Measurements from ENCODE around the gene LTBP1. TPM values are rescaled to one million over a fixed set of nuclear protein-coding genes. Genes with fewer than 3 reads are reported as not detected.

The LTBP1 gene
- total RNA-seq, 1 donor from 2014 or later: 124 TPM

- intact Hi-C loops (cut with DNase I): no loop called here
- DNase-seq (ENCODE audit: low spot score): no peak
These were observed 344.7 kb downstream of the LTBP1 start for GRCh38 chr2:33291278-33292013.

- intact Hi-C loops (cut with DNase I): no loop called here
- DNase-seq (ENCODE audit: low spot score): no peak
These were observed 345.3 kb downstream of the LTBP1 start for GRCh38 chr2:33292063-33292462.

- intact Hi-C loops (cut with DNase I): no loop called here
- no peak for DNase-seq (ENCODE audit: low spot score)
These were observed 346.3 kb downstream of the LTBP1 start for GRCh38 chr2:33292981-33293595.

GRCh38 chr2:33298233-33298632 is 351.5 kb downstream of the LTBP1 start:
- intact Hi-C loops (cut with DNase I): no loop called here

GRCh38 chr2:33301355-33301754 is 354.6 kb downstream of the LTBP1 start:
- intact Hi-C loops (cut with DNase I): no loop called here
- DNase-seq (ENCODE audit: low spot score): no peak

More at GRCh38 chr2:33298233-33298632, 351.5 kb downstream of the LTBP1 start:
- DNase-seq (ENCODE audit: low spot score): no peak

GRCh38 chr2:33302348-33302747 is 355.6 kb downstream of the LTBP1 start:
- intact Hi-C loops (cut with DNase I): no loop called here
- DNase-seq (ENCODE audit: low spot score): no peak

- DNase-seq (ENCODE audit: low spot score): no peak
- intact Hi-C loops (cut with DNase I): no loop called here
These were observed 357.5 kb downstream of the LTBP1 start for GRCh38 chr2:33304032-33304864.

- intact Hi-C loops (cut with DNase I): no loop called here
- DNase-seq (ENCODE audit: low spot score): no peak
These were observed 361.0 kb downstream of the LTBP1 start for GRCh38 chr2:33307659-33308270.

- intact Hi-C loops (cut with DNase I): no loop called here
- DNase-seq (ENCODE audit: low spot score): no peak
These were observed 365.6 kb downstream of the LTBP1 start for GRCh38 chr2:33312355-33312754.

- intact Hi-C loops (cut with DNase I): no loop called here
These were observed 366.3 kb downstream of the LTBP1 start for GRCh38 chr2:33313039-33313438.

GRCh38 chr2:33314541-33314940 is 367.8 kb downstream of the LTBP1 start:
- DNase-seq (ENCODE audit: low spot score): no peak
- intact Hi-C loops (cut with DNase I): no loop called here

More at GRCh38 chr2:33313039-33313438, 366.3 kb downstream of the LTBP1 start:
- no peak for DNase-seq (ENCODE audit: low spot score)

GRCh38 chr2:33316328-33316727 is 369.6 kb downstream of the LTBP1 start:
- intact Hi-C loops (cut with DNase I): no loop called here
- DNase-seq (ENCODE audit: low spot score): no peak

GRCh38 chr2:33317369-33318007 is 370.7 kb downstream of the LTBP1 start:
- no peak for DNase-seq (ENCODE audit: low spot score)
- intact Hi-C loops (cut with DNase I): no loop called here

GRCh38 chr2:33318456-33318855 is 371.7 kb downstream of the LTBP1 start:
- no peak for DNase-seq (ENCODE audit: low spot score)
- intact Hi-C loops (cut with DNase I): no loop called here

GRCh38 chr2:33320573-33320972 is 373.8 kb downstream of the LTBP1 start:
- DNase-seq (ENCODE audit: low spot score): no peak
- intact Hi-C loops (cut with DNase I): no loop called here

GRCh38 chr2:33321236-33321771 is 374.6 kb downstream of the LTBP1 start:
- no peak for DNase-seq (ENCODE audit: low spot score)
- intact Hi-C loops (cut with DNase I): no loop called here

- intact Hi-C loops (cut with DNase I): no loop called here
- DNase-seq (ENCODE audit: low spot score): no peak
These were observed 375.2 kb downstream of the LTBP1 start for GRCh38 chr2:33321876-33322483.

GRCh38 chr2:33322612-33323011 is 375.9 kb downstream of the LTBP1 start:
- intact Hi-C loops (cut with DNase I): no loop called here
- DNase-seq (ENCODE audit: low spot score): no peak

GRCh38 chr2:33323957-33324356 is 377.2 kb downstream of the LTBP1 start:
- DNase-seq (ENCODE audit: low spot score): no peak
- intact Hi-C loops (cut with DNase I): no loop called here
